Brain microvascular endothelial cell (primary cell): Measurements from ENCODE around the gene CST3.

Source experiments
- DNase-seq: peaks from one replicate; pipeline ENCODE4 v3.0.0-alpha.2; 2020
- H3K27ac ChIP-seq: fragments of 250-450 bp; sonication (Bioruptor Pico); 2 replicates; pipeline ENCODE4 v1.5.1; 2020; ENCODE audit warnings: mild to moderate bottlenecking, moderate library complexity
- H3K27me3 ChIP-seq: fragments of 250-450 bp; sonication (Bioruptor Pico); replicated peaks from 2 replicates; pipeline ENCODE4 v1.5.1; 2020; ENCODE audit warnings: mild to moderate bottlenecking
- H3K36me3 ChIP-seq: fragments of 250-450 bp; sonication (Bioruptor Pico); replicated peaks from 2 replicates; pipeline ENCODE4 v1.5.1; 2020; ENCODE audit warnings: mild to moderate bottlenecking
- H3K4me3 ChIP-seq: 2 replicates; pipeline ENCODE4 v1.5.1; 2011; ENCODE audit warnings: low read depth, mild to moderate bottlenecking, control low read depth, low read length, moderate library complexity
- in situ Hi-C: cut with HindIII; loops from 2 replicates; pipeline ENCODE4 v1.10.0; 2017; ENCODE audit warnings: low sequenced_read_pairs, low pct_ligation_motif_present
- TF ChIP-seq, protein P1 (sequence below): IDR thresholded peaks from 2 replicates; pipeline ENCODE4 v1.5.1; 2011; ENCODE audit warnings: low read depth, mild to moderate bottlenecking, moderate library complexity, low read length, control low read depth, inconsistent platforms; ENCODE audit errors: missing control alignments

Gene CST3

DNA sequence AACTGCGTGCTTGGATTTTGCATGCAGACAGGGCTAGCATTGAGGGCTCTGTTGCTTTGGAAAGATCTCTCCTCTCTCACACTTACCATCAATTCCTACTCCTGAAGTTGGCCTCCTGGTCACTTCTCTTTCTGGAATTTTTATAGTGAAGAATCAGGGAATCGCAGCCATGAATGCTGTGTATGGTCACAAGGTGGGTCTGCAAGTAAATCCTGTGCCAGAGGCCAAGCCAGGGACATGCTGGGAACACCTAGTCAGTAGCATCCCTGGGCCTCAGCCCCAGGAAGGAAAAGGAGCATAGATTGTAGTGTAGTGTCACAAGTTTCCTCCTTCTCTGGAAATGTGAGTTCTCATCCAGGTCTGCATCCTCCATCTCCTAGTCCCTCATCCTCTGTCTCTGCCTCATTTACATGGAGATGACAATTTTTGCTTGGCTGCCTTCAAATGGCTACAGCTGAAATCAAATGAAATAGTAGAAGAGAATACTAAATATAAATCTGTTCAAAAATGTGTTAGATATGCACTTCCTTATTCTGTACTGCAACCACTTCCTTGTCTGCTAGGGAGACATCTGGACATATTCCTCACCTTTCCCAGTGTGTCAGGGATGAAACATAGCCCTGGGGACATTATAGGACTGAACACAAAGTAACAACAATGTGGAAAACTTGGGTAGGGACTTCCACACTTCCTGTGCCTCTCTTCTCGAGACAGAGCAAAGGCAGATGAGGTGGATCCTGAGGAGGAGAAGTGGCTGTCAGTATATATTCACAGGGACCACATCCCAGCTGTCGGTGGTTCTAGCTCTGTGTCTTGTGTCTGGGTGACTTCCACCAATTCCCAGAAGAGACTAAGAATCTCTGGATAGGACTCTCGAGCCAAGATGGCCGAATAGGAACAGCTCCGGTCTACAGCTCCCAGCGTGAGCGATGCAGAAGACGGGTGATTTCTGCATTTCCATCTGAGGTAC lies 49.0 kb downstream of the CST3 start:
- H3K4me3 ChIP-seq: no peak overlapping the region
- H3K27me3 ChIP-seq: no peaks in the 10 kb centered on the region
- DNase-seq: no peak
- no peaks in the 10 kb centered on the region for H3K36me3 ChIP-seq
- TF ChIP-seq, protein P1, sequence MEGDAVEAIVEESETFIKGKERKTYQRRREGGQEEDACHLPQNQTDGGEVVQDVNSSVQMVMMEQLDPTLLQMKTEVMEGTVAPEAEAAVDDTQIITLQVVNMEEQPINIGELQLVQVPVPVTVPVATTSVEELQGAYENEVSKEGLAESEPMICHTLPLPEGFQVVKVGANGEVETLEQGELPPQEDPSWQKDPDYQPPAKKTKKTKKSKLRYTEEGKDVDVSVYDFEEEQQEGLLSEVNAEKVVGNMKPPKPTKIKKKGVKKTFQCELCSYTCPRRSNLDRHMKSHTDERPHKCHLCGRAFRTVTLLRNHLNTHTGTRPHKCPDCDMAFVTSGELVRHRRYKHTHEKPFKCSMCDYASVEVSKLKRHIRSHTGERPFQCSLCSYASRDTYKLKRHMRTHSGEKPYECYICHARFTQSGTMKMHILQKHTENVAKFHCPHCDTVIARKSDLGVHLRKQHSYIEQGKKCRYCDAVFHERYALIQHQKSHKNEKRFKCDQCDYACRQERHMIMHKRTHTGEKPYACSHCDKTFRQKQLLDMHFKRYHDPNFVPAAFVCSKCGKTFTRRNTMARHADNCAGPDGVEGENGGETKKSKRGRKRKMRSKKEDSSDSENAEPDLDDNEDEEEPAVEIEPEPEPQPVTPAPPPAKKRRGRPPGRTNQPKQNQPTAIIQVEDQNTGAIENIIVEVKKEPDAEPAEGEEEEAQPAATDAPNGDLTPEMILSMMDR: no peak
- H3K27ac ChIP-seq: no peak overlapping the region
- in situ Hi-C loops: no loop called here

DNA sequence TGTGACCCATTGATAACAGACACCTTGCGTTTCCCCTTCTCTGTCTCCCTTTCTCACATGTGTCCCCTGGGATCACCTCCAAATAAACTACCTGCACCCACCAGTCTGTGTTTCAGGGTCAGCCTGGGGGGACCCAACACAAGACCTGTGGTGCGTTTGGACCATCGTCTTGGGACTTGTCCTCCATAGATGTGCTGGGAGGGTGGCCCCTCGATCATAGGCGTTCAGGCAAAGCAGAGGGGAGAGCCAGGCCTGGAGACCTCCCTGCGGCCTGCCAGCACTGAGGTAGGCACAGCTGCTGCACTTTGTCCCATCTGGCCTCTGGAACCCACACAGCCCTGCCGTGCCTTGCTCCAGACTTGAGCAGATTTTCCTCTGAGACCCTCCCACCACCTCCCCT lies 50.1 kb downstream of the CST3 start:
- TF ChIP-seq, protein P1: no peak
- H3K4me3 ChIP-seq: no peak overlapping the region
- H3K27me3 ChIP-seq: no peaks in the 10 kb centered on the region
- H3K36me3 ChIP-seq: no peaks in the 10 kb centered on the region
- H3K27ac ChIP-seq: no peak overlapping the region
- in situ Hi-C loops: no loop called here
- DNase-seq: no peak

DNA sequence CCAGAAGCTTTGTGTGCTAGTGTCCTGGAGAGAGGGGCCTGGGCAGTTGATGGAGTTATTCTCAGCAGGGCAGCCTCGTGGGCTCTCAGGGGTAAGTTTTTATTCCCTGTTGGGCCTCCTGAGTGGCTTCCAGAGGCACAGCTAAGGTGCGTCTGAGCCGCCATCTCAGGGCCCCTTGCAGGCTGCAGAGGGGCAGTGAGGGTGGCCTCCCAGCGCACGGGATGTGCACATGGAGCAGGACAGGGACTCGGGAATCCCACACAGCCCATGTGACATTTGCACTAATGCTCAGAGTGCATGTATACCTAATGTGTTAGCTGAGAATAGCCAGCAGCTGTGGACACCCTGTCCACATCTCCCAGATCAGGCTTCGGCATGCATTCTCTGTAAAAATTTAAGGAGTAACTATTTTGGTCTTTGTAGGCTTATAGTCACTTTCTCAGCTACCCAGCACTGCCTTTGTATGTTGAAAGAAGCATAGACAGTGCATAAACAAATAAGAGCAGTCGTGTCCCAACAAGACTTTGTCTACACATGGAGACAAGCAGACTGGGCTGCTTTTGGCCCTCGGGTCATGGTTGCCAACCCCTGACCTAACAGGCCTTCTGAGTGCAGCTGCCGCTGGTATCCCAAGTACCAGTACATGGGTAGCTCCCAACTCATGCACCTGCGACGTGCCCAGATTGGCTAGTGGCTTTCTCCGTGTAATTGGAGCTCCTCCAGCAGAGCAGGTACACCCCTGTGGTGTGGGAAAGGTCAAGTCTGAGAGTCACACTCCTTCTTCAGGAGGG lies 50.8 kb downstream of the CST3 start:
- Histone ChIP-seq H3K27ac (no peak overlapping the region), H3K4me3 (no peak overlapping the region), H3K36me3 (no peaks in the 10 kb centered on the region), H3K27me3 (no peaks in the 10 kb centered on the region)
- TF ChIP-seq, protein P1: no peak
- in situ Hi-C loops: no loop called here
- no peak for DNase-seq

DNA sequence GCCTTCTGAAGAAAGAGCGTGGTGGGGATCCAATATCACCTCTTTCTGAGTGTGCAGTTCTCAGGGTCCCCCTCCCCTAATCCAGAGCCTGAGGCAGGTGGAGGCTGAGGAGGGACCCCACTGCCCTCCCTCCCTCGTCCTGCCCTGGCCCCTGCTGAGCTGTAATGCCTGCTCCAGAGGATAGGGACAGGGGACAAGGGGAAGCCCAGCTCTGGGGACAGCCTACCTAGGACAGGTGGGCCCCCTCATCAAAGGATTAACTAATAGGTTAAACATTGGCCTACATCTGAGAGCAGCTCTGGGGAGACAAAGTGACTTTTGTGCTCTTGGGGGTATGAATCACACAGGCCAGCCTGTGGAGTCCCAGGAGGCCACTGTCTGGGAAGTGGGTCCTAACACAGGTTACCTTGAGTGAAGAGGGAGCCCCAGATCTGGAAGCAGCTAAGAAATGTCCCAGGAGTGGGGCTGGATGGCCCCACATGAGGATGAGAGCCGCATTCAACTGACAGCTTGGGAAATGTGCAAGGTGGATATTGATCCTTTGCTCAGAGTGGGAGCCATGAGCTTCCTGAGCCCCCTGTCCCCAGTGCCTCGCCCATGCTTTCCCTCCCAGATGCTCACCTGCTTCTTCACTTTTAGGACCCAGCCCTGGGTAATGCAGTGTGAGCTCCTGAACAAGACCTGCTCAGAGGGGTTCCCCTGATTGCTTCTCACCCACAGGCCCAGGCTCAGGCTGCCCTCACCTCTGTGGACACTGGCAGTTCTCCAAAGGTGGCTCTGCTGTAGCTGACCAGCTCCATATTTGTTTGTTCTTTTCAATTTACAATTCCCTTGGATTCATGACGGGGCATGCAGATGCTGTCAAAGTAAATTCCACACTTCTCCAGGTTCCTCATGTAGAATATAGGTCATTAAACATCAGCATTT lies 51.7 kb downstream of the CST3 start:
- TF ChIP-seq, protein P1: no peak
- no peak overlapping the region for H3K27ac ChIP-seq
- no peak for DNase-seq

DNA sequence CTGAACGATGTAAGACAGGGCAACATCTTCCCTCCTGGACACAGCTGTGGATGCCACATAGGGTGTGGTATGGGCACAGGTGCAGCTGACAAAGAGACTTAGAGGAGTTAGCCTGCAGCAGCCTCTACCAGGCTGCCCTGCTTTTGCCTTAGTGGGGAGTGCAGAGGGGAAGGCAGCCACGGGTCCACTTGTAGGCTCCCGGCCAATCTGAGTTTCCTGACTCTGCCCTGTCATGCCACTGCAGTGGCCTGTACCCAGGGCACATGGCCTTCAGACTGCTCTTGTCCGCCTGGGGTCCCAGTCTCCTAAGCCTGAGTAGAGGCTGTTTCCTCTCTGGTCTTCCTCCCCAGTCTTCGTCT lies 52.3 kb downstream of the CST3 start:
- Histone ChIP-seq H3K4me3 (no peak overlapping the region), H3K27me3 (no peaks in the 10 kb centered on the region), H3K27ac (no peak overlapping the region), H3K36me3 (no peaks in the 10 kb centered on the region)
- in situ Hi-C loops: no loop called here
- no peak for DNase-seq
- TF ChIP-seq, protein P1: no peak

More for the DNA sequence above, 51.7 kb downstream of the CST3 start:
- no peaks in the 10 kb centered on the region for H3K27me3 ChIP-seq
- no peak overlapping the region for H3K4me3 ChIP-seq
- no peaks in the 10 kb centered on the region for H3K36me3 ChIP-seq
- in situ Hi-C loops: no loop called here
